ENCODE results near the gene TEX264.

TEX264 gene

GRCh38 chr3:51698209-51698608, 27.2 kb downstream of the TEX264 start (continued):
- TF ChIP-seq REST (tag by site-specific recombination; IDR thresholded peaks at IDR 0.05) (no peak), ZNF768 (tag by site-specific recombination; IDR thresholded peaks at IDR 0.05) (no peak), ZNF350 (tag by site-specific recombination; IDR thresholded peaks at IDR 0.05) (no peak), MZF1 (tag by site-specific recombination; IDR thresholded peaks at IDR 0.05; ENCODE audit: borderline replicate concordance) (no peak), ZNF394 (tag by site-specific recombination; IDR thresholded peaks at IDR 0.05; ENCODE audit: borderline replicate concordance) (no peak), ZNF138 (tag by site-specific recombination; IDR thresholded peaks at IDR 0.05; ENCODE audit: borderline replicate concordance) (no peak), OVOL3 (tag by site-specific recombination; IDR thresholded peaks at IDR 0.05) (no peak), ZNF174 (tag by site-specific recombination; IDR thresholded peaks at IDR 0.05) (no peak)

GRCh38 chr3:51700403-51700802, 29.4 kb downstream of the TEX264 start:
- Histone ChIP-seq H3K9me3 (ENCODE audit: control insufficient read depth, insufficient read depth, low read depth, low read length) (no peaks in the 10 kb centered on the region), H3K36me3 (ENCODE audit: control insufficient read depth in 2 of 2, insufficient read depth in 1 of 2, low read length in 2 of 2) (peaks cover 0 to 94% of the 10 kb centered on the region in 2 experiments; a peak in 2 of 3 replicates), H3K27ac (ENCODE audit: extremely low read depth, low read depth, low read length) (no peak overlapping the region), H3K4me1 (ENCODE audit: control insufficient read depth, insufficient read depth, low read length) (no peaks in the 10 kb centered on the region), H3K4me3 (ENCODE audit: low read depth, low read length) (no peak overlapping the region)
- POLR2A ChIA-PET: no interaction called here
- CTCF ChIA-PET: no interaction called here
- TF ChIP-seq ZNF138 (tag by site-specific recombination; IDR thresholded peaks at IDR 0.05; ENCODE audit: borderline replicate concordance) (no peak), ZNF548 (tag by site-specific recombination; IDR thresholded peaks at IDR 0.05) (no peak), ZNF174 (tag by site-specific recombination; IDR thresholded peaks at IDR 0.05) (no peak), ZNF335 (tag by site-specific recombination; conservative IDR thresholded peaks at IDR 0.05) (no peak), ZNF555 (tag by site-specific recombination; conservative IDR thresholded peaks at IDR 0.05) (no peak), ZNF513 (tag by site-specific recombination; IDR thresholded peaks at IDR 0.05) (no peak), KLF8 (tag by site-specific recombination; IDR thresholded peaks at IDR 0.05) (no peak), ZNF280D (tag by site-specific recombination; IDR thresholded peaks at IDR 0.05) (no peak), PBX3 (CRISPR knock-in tag; IDR thresholded peaks at IDR 0.05) (no peak), ZNF692 (tag by site-specific recombination; IDR thresholded peaks at IDR 0.05) (no peak), OVOL3 (tag by site-specific recombination; IDR thresholded peaks at IDR 0.05) (no peak), ZNF639 (tag by site-specific recombination; IDR thresholded peaks at IDR 0.05) (no peak), ZNF660 (tag by site-specific recombination; IDR thresholded peaks at IDR 0.05) (no peak), ZSCAN18 (tag by site-specific recombination; IDR thresholded peaks at IDR 0.05) (no peak), YY1 (tag by site-specific recombination; IDR thresholded peaks at IDR 0.05) (no peak), ZSCAN30 (tag by site-specific recombination; IDR thresholded peaks at IDR 0.05) (no peak), ZBTB1 (tag by site-specific recombination; IDR thresholded peaks at IDR 0.05) (no peak)
